Measurements from ENCODE around the gene FLRT2.

The FLRT2 gene

DNA sequence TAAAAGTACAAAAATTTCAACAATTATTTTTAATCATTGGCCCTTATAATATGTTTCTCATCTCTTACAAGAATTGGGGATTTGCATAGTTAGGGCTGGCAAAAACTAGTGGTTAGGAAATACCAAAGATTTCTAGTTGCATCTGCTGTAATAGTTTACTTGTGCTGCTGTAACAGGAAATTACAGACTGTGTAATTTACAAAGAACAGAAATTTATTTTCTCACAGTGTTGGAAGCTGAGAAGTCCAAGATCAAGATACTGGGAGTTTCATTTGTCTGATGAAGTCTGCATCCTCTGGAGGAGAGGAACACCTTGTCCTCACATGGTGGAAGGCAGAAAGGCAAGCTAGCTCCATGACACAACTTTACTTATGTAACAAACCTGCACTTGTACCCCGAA lies 157.0 kb downstream of the FLRT2 start:
- Histone ChIP-seq H3K9me3 (ENCODE audit: low read length) (no peaks in the 10 kb centered on the region), H3K36me3 (ENCODE audit: insufficient read depth, low read length) (no peaks in the 10 kb centered on the region), H3F3A (ENCODE audit: insufficient read depth, low read length) (no peaks in the 10 kb centered on the region), H3K9ac (ENCODE audit: low read length) (no peak overlapping the region), H3K4me2 (ENCODE audit: low read length) (no peak overlapping the region), H3K27ac (ENCODE audit: low read depth, low read length, poor library complexity, severe bottlenecking) (no peak overlapping the region), H3K27me3 (ENCODE audit: insufficient read depth, low read length) (no peaks in the 10 kb centered on the region), H2AFZ (ENCODE audit: low read length) (no peak overlapping the region), H3K4me1 (ENCODE audit: insufficient read depth, low read length, severe bottlenecking) (no peaks in the 10 kb centered on the region), H3K9me2 (ENCODE audit: low read depth, low read length) (no peaks in the 10 kb centered on the region), H4K20me1 (ENCODE audit: insufficient read depth, low read length) (no peaks in the 10 kb centered on the region), H3K79me2 (ENCODE audit: insufficient read depth, low read length) (no peaks in the 10 kb centered on the region), H3K4me3 (ENCODE audit: low read depth, low read length, poor library complexity, severe bottlenecking) (no peak overlapping the region)
- TF ChIP-seq, protein P1, sequence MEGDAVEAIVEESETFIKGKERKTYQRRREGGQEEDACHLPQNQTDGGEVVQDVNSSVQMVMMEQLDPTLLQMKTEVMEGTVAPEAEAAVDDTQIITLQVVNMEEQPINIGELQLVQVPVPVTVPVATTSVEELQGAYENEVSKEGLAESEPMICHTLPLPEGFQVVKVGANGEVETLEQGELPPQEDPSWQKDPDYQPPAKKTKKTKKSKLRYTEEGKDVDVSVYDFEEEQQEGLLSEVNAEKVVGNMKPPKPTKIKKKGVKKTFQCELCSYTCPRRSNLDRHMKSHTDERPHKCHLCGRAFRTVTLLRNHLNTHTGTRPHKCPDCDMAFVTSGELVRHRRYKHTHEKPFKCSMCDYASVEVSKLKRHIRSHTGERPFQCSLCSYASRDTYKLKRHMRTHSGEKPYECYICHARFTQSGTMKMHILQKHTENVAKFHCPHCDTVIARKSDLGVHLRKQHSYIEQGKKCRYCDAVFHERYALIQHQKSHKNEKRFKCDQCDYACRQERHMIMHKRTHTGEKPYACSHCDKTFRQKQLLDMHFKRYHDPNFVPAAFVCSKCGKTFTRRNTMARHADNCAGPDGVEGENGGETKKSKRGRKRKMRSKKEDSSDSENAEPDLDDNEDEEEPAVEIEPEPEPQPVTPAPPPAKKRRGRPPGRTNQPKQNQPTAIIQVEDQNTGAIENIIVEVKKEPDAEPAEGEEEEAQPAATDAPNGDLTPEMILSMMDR (IDR thresholded peaks at IDR 0.05; ENCODE audit: low read length) = no peak
- no peak for TF ChIP-seq EZH2 (IDR thresholded peaks at IDR 0.05; ENCODE audit: borderline replicate concordance, low read length)

DNA sequence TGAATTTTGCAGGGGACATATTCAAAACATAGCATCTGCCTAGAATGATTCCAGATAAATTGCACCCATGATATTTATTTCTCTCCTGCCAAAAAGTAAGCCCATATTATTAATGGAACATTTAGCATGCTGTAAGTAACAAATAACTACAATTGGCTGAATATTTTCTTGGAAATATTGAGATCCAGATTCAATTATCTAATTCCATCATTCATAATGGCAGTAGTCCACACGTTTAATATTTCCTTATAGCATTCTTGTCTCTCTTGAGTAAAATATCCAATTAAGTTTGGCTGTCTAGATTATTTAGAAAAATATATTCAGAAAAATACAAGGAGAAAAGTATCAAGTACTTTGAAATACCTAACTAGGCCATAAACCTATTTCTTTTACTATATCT lies 157.5 kb downstream of the FLRT2 start:
- Histone ChIP-seq H3F3A (ENCODE audit: insufficient read depth, low read length) (no peaks in the 10 kb centered on the region), H2AFZ (ENCODE audit: low read length) (no peak overlapping the region), H3K9ac (ENCODE audit: low read length) (no peak overlapping the region), H3K4me1 (ENCODE audit: insufficient read depth, low read length, severe bottlenecking) (no peaks in the 10 kb centered on the region), H4K20me1 (ENCODE audit: insufficient read depth, low read length) (no peaks in the 10 kb centered on the region), H3K27me3 (ENCODE audit: insufficient read depth, low read length) (no peaks in the 10 kb centered on the region), H3K27ac (ENCODE audit: low read depth, low read length, poor library complexity, severe bottlenecking) (no peak overlapping the region), H3K4me3 (ENCODE audit: low read depth, low read length, poor library complexity, severe bottlenecking) (no peak overlapping the region), H3K4me2 (ENCODE audit: low read length) (no peak overlapping the region), H3K9me2 (ENCODE audit: low read depth, low read length) (no peaks in the 10 kb centered on the region), H3K36me3 (ENCODE audit: insufficient read depth, low read length) (no peaks in the 10 kb centered on the region), H3K79me2 (ENCODE audit: insufficient read depth, low read length) (no peaks in the 10 kb centered on the region), H3K9me3 (ENCODE audit: low read length) (no peaks in the 10 kb centered on the region)
- no peak for TF ChIP-seq EZH2 (IDR thresholded peaks at IDR 0.05; ENCODE audit: borderline replicate concordance, low read length)

DNA sequence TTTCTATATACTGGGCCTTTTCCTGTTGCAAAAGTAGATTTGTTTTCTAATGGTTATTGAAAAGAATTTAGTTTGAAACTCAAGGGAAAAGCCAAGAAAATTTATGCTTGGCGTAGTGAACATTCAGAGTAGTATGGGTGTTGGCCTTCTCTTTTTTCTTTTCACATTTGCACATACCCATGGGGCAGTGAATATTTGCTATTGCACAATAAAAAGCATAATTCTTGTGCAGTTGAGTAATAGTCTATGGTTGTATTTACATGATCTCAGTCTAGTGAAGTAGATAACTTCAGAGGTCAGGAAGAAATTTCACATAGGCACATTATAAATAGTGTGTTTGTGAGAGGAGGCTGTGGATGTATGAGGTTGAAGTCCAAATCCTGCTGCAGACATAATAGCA lies 158.1 kb downstream of the FLRT2 start:
- H3K4me2 ChIP-seq (ENCODE audit: low read length) = no peak overlapping the region
- H3F3A ChIP-seq (ENCODE audit: insufficient read depth, low read length) = no peaks in the 10 kb centered on the region
- no peaks in the 10 kb centered on the region for H3K27me3 ChIP-seq (ENCODE audit: insufficient read depth, low read length)
- no peak overlapping the region for H3K4me3 ChIP-seq (ENCODE audit: low read depth, low read length, poor library complexity, severe bottlenecking)
- H3K9me2 ChIP-seq (ENCODE audit: low read depth, low read length) = no peaks in the 10 kb centered on the region
- H3K79me2 ChIP-seq (ENCODE audit: insufficient read depth, low read length) = no peaks in the 10 kb centered on the region
- no peaks in the 10 kb centered on the region for H4K20me1 ChIP-seq (ENCODE audit: insufficient read depth, low read length)
- H3K27ac ChIP-seq (ENCODE audit: low read depth, low read length, poor library complexity, severe bottlenecking) = no peak overlapping the region
- TF ChIP-seq, protein P1 (IDR thresholded peaks at IDR 0.05; ENCODE audit: low read length) = no peak
- TF ChIP-seq EZH2 (IDR thresholded peaks at IDR 0.05; ENCODE audit: borderline replicate concordance, low read length) = no peak
- no peaks in the 10 kb centered on the region for H3K4me1 ChIP-seq (ENCODE audit: insufficient read depth, low read length, severe bottlenecking)
- H3K9me3 ChIP-seq (ENCODE audit: low read length) = no peaks in the 10 kb centered on the region
- H2AFZ ChIP-seq (ENCODE audit: low read length) = no peak overlapping the region
- H3K36me3 ChIP-seq (ENCODE audit: insufficient read depth, low read length) = no peaks in the 10 kb centered on the region
- H3K9ac ChIP-seq (ENCODE audit: low read length) = no peak overlapping the region

DNA sequence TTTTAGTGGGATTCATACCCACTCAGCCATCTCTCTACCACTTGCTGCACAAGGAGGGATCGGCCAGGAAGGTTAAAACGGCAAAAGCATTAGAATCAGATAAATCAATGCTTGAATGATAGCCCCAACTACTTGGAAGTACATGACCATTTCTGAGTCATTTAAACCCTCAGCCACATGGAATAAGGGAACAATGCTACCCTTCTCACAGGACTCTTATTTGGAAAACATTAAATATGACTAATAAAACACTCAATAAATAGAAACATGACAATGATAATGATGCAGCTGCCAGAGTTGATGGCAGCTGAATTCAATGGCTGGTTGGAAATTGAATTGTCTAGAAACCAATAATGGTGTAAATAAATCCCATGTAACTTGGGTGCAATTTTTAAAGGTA lies 165.4 kb downstream of the FLRT2 start:
- H3K9me3 ChIP-seq (ENCODE audit: low read length) = no peaks in the 10 kb centered on the region
- H3K9me2 ChIP-seq (ENCODE audit: low read depth, low read length) = no peaks in the 10 kb centered on the region
- no peaks in the 10 kb centered on the region for H3K4me1 ChIP-seq (ENCODE audit: insufficient read depth, low read length, severe bottlenecking)
- H3F3A ChIP-seq (ENCODE audit: insufficient read depth, low read length) = no peaks in the 10 kb centered on the region
- TF ChIP-seq, protein P1 (IDR thresholded peaks at IDR 0.05; ENCODE audit: low read length) = no peak
- no peak for TF ChIP-seq EZH2 (IDR thresholded peaks at IDR 0.05; ENCODE audit: borderline replicate concordance, low read length)
- H3K4me2 ChIP-seq (ENCODE audit: low read length) = no peak overlapping the region
- no peak overlapping the region for H3K4me3 ChIP-seq (ENCODE audit: low read depth, low read length, poor library complexity, severe bottlenecking)
- H3K36me3 ChIP-seq (ENCODE audit: insufficient read depth, low read length) = no peaks in the 10 kb centered on the region
- H4K20me1 ChIP-seq (ENCODE audit: insufficient read depth, low read length) = no peaks in the 10 kb centered on the region
- no peaks in the 10 kb centered on the region for H3K79me2 ChIP-seq (ENCODE audit: insufficient read depth, low read length)
- H2AFZ ChIP-seq (ENCODE audit: low read length) = no peak overlapping the region
- H3K27me3 ChIP-seq (ENCODE audit: insufficient read depth, low read length) = no peaks in the 10 kb centered on the region
- H3K9ac ChIP-seq (ENCODE audit: low read length) = no peak overlapping the region
- H3K27ac ChIP-seq (ENCODE audit: low read depth, low read length, poor library complexity, severe bottlenecking) = no peak overlapping the region
